Keratinocyte (primary cell): Measurements from ENCODE around the gene PLA2G6. TPM values are rescaled to one million over a fixed set of nuclear protein-coding genes. Genes with fewer than 3 reads are reported as not detected.
A peak's percentile ranks its signal among the peaks of the same experiment; 100 is the strongest.
"Not testable (repeated sequence)": the region's sequence is repeated elsewhere in the genome, so short reads cannot be mapped to it uniquely, and the experiment has no call there.

Source experiments
- DNase-seq: peaks from one replicate; pipeline ENCODE4 v3.0.0-alpha.2; 2011; ENCODE audit warnings: low read depth, missing footprints, low spot score
- FAIRE-seq: peaks from 2 replicates; lab custom pipeline; 2011; peaks lifted over from hg19 to GRCh38; lab: Jason Lieb, UNC
- H2AFZ ChIP-seq: 2 replicates; pipeline ENCODE4 v1.6.0; 2012; ENCODE audit warnings: low read length, control low read depth, inconsistent platforms; ENCODE audit not compliant: control insufficient read depth
- H3K27ac ChIP-seq: 2 replicates; pipeline ENCODE4 v1.5.1; 2011; ENCODE audit warnings: low read length; ENCODE audit not compliant: control insufficient read depth, insufficient read depth
- H3K27me3 ChIP-seq: 3 replicates; pipeline ENCODE4 v1.6.0; 2011; ENCODE audit warnings: low read length; ENCODE audit not compliant: control insufficient read depth, insufficient read depth; ENCODE audit errors: extremely low read depth
- H3K36me3 ChIP-seq, 2 experiments: 2 replicates in 1 of 2; 3 replicates in 1 of 2; pipeline ENCODE4 v1.5.1; 2011; ENCODE audit warnings: low read length in 2 of 2, mild to moderate bottlenecking in 1 of 2; ENCODE audit not compliant: control insufficient read depth in 2 of 2, insufficient read depth in 2 of 2; ENCODE audit errors: extremely low read depth in 1 of 2
- H3K4me1 ChIP-seq: 3 replicates; pipeline ENCODE4 v1.5.1; 2011; ENCODE audit warnings: low read length; ENCODE audit not compliant: control insufficient read depth, insufficient read depth; ENCODE audit errors: extremely low read depth
- H3K4me2 ChIP-seq: 3 replicates; pipeline ENCODE4 v1.6.0; 2011; ENCODE audit warnings: low read depth, low read length; ENCODE audit not compliant: control insufficient read depth, insufficient read depth; ENCODE audit errors: extremely low read depth
- H3K4me3 ChIP-seq, 3 experiments: fragments of 200-600 bp in 1 of 3; sonication (generic) in 1 of 3; 2 replicates in 2 of 3; 3 replicates in 1 of 3; pipeline ENCODE4 v1.5.1; 2011 to 2016; ENCODE audit warnings: low read length in 3 of 3, mild to moderate bottlenecking in 3 of 3, control low read depth in 2 of 3, inconsistent platforms in 1 of 3, low read depth in 1 of 3, mixed read lengths in 1 of 3, mixed run types in 1 of 3, moderate library complexity in 1 of 3; ENCODE audit not compliant: control insufficient read depth in 2 of 3, insufficient read depth in 2 of 3; ENCODE audit errors: extremely low read depth in 1 of 3
- H3K79me2 ChIP-seq: 2 replicates; pipeline ENCODE4 v1.6.0; 2012; ENCODE audit warnings: low read length; ENCODE audit not compliant: control insufficient read depth, insufficient read depth
- H3K9ac ChIP-seq: 3 replicates; pipeline ENCODE4 v1.6.0; 2011; ENCODE audit warnings: low read length; ENCODE audit not compliant: control insufficient read depth, insufficient read depth; ENCODE audit errors: extremely low read depth
- H3K9me1 ChIP-seq: 3 replicates; pipeline ENCODE4 v1.6.0; 2011; ENCODE audit warnings: low read length; ENCODE audit not compliant: control insufficient read depth, insufficient read depth; ENCODE audit errors: extremely low read depth
- H3K9me3 ChIP-seq: 2 replicates; pipeline ENCODE4 v1.5.1; 2012; ENCODE audit warnings: low read depth, low read length; ENCODE audit not compliant: control insufficient read depth
- H4K20me1 ChIP-seq: 3 replicates; pipeline ENCODE4 v1.6.0; 2011; ENCODE audit warnings: low read length; ENCODE audit not compliant: control insufficient read depth, insufficient read depth; ENCODE audit errors: extremely low read depth
- EZH2 ChIP-seq: IDR thresholded peaks from one replicate; pipeline ENCODE4 v1.6.1; 2012; ENCODE audit warnings: inconsistent platforms, mild to moderate bottlenecking, low read length, moderate library complexity
- dilution Hi-C: fragments of 300-500 bp; cut with MboI; formaldehyde crosslinking; loops from one replicate; pipeline ENCODE4 v1.7.0; 2020; ENCODE audit warnings: low sequenced_read_pairs; ENCODE audit not compliant: extremely low pct_ligation_motif_present
- polyA plus RNA-seq, 5 experiments: library from polyadenylated mRNA; depleted of rRNA in 3 of 5; stranded (reverse) in 3 of 5; stranded (forward) in 1 of 5; unstranded in 1 of 5; fragments of >200 nt; gene quantifications; 1 replicate in 1 of 5; 2 replicates in 3 of 5; 3 replicates in 1 of 5; pipeline versions ENCODE4 v1.2.1 to v1.2.3, GENCODE V29; 2011 to 2012; ENCODE audit warnings: missing spikeins in 2 of 5, low read depth in 1 of 5, low replicate concordance in 1 of 5
- TF ChIP-seq, protein P1 (sequence below), 3 experiments: IDR thresholded peaks in 1 of 3; conservative IDR thresholded peaks in 1 of 3; optimal IDR thresholded peaks in 1 of 3; 2 replicates in 2 of 3; 3 replicates in 1 of 3; pipeline versions ENCODE3 to v1.5.1; 2011; ENCODE audit warnings: low read length in 3 of 3, mild to moderate bottlenecking in 3 of 3, moderate library complexity in 2 of 3, control low read depth in 1 of 3, inconsistent platforms in 1 of 3; ENCODE audit not compliant: insufficient read depth in 2 of 3; ENCODE audit errors: extremely low read depth in 1 of 3

PLA2G6 gene
- polyA plus RNA-seq, 1 donor (not counting 4 experiments of a cell fraction or from before 2014, with no cell fraction given): 5.2 TPM

- peak overlapping the region; percentile 86 for H2AFZ ChIP-seq
Observed at GRCh38 chr22:38180841-38181452, 683 bp downstream of the PLA2G6 start.

DNA sequence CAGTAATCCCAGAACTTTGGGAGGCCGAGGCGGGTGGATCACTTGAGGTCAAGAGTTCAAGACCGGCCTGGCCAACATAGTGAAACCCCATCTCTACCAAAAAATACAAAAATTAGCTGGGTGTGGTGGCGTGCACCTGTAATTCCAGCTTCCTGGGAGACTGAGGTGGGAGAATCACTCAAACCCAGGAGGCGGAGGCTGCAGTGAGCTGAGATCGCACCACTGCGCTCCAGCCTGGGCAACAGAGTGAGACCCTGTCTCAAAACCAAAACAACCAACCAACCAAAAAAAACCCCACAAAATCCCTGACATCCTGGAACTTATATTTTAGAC, 3.1 kb downstream of the PLA2G6 start:
- H3K27ac ChIP-seq: peak overlapping the region; percentile 49
- H3K9me1 ChIP-seq, H3K79me2 ChIP-seq, dilution Hi-C loops, H3K27me3 ChIP-seq, H4K20me1 ChIP-seq, H3K4me3 ChIP-seq, FAIRE-seq, H3K36me3 ChIP-seq, H3K9me3 ChIP-seq, H2AFZ ChIP-seq, DNase-seq: not testable (repeated sequence)
- peaks cover 47% of the 10 kb centered on the region for H3K4me1 ChIP-seq
- H3K9ac ChIP-seq: peak overlapping the region; percentile 33
- H3K4me2 ChIP-seq: peak overlapping the region; percentile 58

More at GRCh38 chr22:38180841-38181452, 683 bp downstream of the PLA2G6 start:
- Histone ChIP-seq H3K36me3 (no peaks in the 10 kb centered on the region), H3K4me2 (peak overlapping the region; percentile 100), H4K20me1 (no peaks in the 10 kb centered on the region), H3K9me1 (no peaks in the 10 kb centered on the region), H3K79me2 (no peaks in the 10 kb centered on the region), H3K27me3 (no peaks in the 10 kb centered on the region), H3K27ac (peak overlapping the region; percentile 100), H3K9ac (peak overlapping the region; percentile 99), H3K9me3 (no peaks in the 10 kb centered on the region), H3K4me3 (peak overlapping the region; percentile 49 to 96 (median 69)), H3K4me1 (peaks cover 47% of the 10 kb centered on the region)
- dilution Hi-C loops: no loop called here
- peak; percentile 17 for FAIRE-seq
- DNase-seq: no peak
- TF ChIP-seq EZH2: no peak
- TF ChIP-seq, protein P1, sequence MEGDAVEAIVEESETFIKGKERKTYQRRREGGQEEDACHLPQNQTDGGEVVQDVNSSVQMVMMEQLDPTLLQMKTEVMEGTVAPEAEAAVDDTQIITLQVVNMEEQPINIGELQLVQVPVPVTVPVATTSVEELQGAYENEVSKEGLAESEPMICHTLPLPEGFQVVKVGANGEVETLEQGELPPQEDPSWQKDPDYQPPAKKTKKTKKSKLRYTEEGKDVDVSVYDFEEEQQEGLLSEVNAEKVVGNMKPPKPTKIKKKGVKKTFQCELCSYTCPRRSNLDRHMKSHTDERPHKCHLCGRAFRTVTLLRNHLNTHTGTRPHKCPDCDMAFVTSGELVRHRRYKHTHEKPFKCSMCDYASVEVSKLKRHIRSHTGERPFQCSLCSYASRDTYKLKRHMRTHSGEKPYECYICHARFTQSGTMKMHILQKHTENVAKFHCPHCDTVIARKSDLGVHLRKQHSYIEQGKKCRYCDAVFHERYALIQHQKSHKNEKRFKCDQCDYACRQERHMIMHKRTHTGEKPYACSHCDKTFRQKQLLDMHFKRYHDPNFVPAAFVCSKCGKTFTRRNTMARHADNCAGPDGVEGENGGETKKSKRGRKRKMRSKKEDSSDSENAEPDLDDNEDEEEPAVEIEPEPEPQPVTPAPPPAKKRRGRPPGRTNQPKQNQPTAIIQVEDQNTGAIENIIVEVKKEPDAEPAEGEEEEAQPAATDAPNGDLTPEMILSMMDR (optimal IDR thresholded peaks at IDR 0.05 in 1 of 3, IDR thresholded peaks at IDR 0.05 in 1 of 3, conservative IDR thresholded peaks at IDR 0.05 in 1 of 3; ENCODE audit: extremely low read depth in 1 of 3, insufficient read depth in 2 of 3, low read length in 3 of 3): peak in 2 of 3 experiments; percentile 3 to 8
